HepG2 (cell line): Measurements from ENCODE around the gene RTBDN. TPM values are rescaled to one million over a fixed set of nuclear protein-coding genes. Genes with fewer than 3 reads are reported as not detected.

Experiments used
- ATF5 ChIP-seq: sonication (generic); formaldehyde crosslinking; IDR thresholded peaks from 2 replicates; pipeline ENCODE4 v1.4.0; 2020; ENCODE audit warnings: mild to moderate bottlenecking, low read depth, missing genetic modification reagents
- CBX1 ChIP-seq: IDR thresholded peaks from one replicate; pipeline ENCODE4 v1.6.1; 2016; ENCODE audit warnings: antibody characterized with exemption, low read depth
- CEBPZ ChIP-seq: IDR thresholded peaks from 2 replicates; pipeline ENCODE4 v1.6.1; 2012; ENCODE audit warnings: low read length, improper control_type of control experiment
- CTCF ChIP-seq: sonication (generic); formaldehyde crosslinking; IDR thresholded peaks from 2 replicates; pipeline ENCODE4 v1.5.0; 2020; ENCODE audit warnings: mild to moderate bottlenecking, missing genetic modification reagents, moderate library complexity
- DDIT3 ChIP-seq: sonication (generic); formaldehyde crosslinking; IDR thresholded peaks from 2 replicates; pipeline ENCODE4 v1.4.0; 2020; ENCODE audit warnings: mild to moderate bottlenecking, missing genetic modification reagents
- FOXO1 ChIP-seq: sonication (generic); formaldehyde crosslinking; IDR thresholded peaks from 2 replicates; pipeline ENCODE4 v1.4.0; 2020; ENCODE audit warnings: missing genetic modification reagents
- HCFC1 ChIP-seq: fragments of 150-350 bp; IDR thresholded peaks from 2 replicates; pipeline ENCODE4 v1.6.1; 2014; ENCODE audit warnings: low read depth, low read length
- HNRNPL ChIP-seq: fragments of 200-400 bp; formaldehyde crosslinking; IDR thresholded peaks from 2 replicates; pipeline ENCODE4 v1.6.1; 2017; ENCODE audit warnings: mild to moderate bottlenecking, low read depth, low read length
- JUNB ChIP-seq: sonication (generic); formaldehyde crosslinking; IDR thresholded peaks from 2 replicates; pipeline ENCODE4 v1.8.0; 2022; ENCODE audit warnings: missing genetic modification reagents, mild to moderate bottlenecking, borderline replicate concordance
- KLF11 ChIP-seq: IDR thresholded peaks from 2 replicates; pipeline ENCODE4 v1.6.1; 2016; ENCODE audit warnings: missing compliant biosample characterization
- KLF15 ChIP-seq: sonication (generic); formaldehyde crosslinking; IDR thresholded peaks from 2 replicates; pipeline ENCODE4 v1.8.1; 2023; ENCODE audit warnings: borderline replicate concordance, mild to moderate bottlenecking, inconsistent platforms, missing genetic modification reagents, mixed read lengths
- MED1 ChIP-seq: sonication (generic); formaldehyde crosslinking; IDR thresholded peaks from 2 replicates; pipeline ENCODE4 v1.4.0; 2020; ENCODE audit warnings: missing genetic modification reagents
- NCOA1 ChIP-seq: sonication (generic); formaldehyde crosslinking; IDR thresholded peaks from 2 replicates; pipeline ENCODE4 v1.9.0; 2021; ENCODE audit warnings: missing genetic modification reagents
- NR1H2 ChIP-seq: sonication (generic); formaldehyde crosslinking; IDR thresholded peaks from 2 replicates; pipeline ENCODE4 v1.8.1; 2022; ENCODE audit warnings: low read depth, missing genetic modification reagents, borderline replicate concordance
- RBM39 ChIP-seq: fragments of 200-400 bp; formaldehyde crosslinking; IDR thresholded peaks from one replicate; pipeline ENCODE4 v1.6.1; 2018; ENCODE audit warnings: antibody characterized with exemption, mild to moderate bottlenecking, low read depth, low read length; ENCODE audit not compliant: poor library complexity, severe bottlenecking
- SPEN ChIP-seq: sonication (generic); formaldehyde crosslinking; IDR thresholded peaks from 2 replicates; pipeline ENCODE4 v1.5.1; 2020; ENCODE audit warnings: low read depth, mild to moderate bottlenecking, missing genetic modification reagents
- TBL1XR1 ChIP-seq: fragments of 150-350 bp; IDR thresholded peaks from 2 replicates; pipeline ENCODE4 v1.6.1; 2014; ENCODE audit warnings: borderline replicate concordance, low read length; ENCODE audit not compliant: partially characterized antibody
- ZFP37 ChIP-seq: sonication (generic); formaldehyde crosslinking; IDR thresholded peaks from 2 replicates; pipeline ENCODE4 v1.4.0; 2020; ENCODE audit warnings: missing genetic modification reagents, borderline replicate concordance
- ZKSCAN1 ChIP-seq: fragments of 150-350 bp; IDR thresholded peaks from 2 replicates; pipeline ENCODE4 v1.6.1; 2014; ENCODE audit warnings: low read length
- ZNF235 ChIP-seq: sonication (generic); formaldehyde crosslinking; IDR thresholded peaks from 2 replicates; pipeline ENCODE4 v1.8.1; 2023; ENCODE audit warnings: mild to moderate bottlenecking, missing genetic modification reagents, borderline replicate concordance
- ZNF350 ChIP-seq: sonication (generic); formaldehyde crosslinking; IDR thresholded peaks from 2 replicates; pipeline ENCODE4 v1.4.0; 2020; ENCODE audit warnings: mild to moderate bottlenecking, low read depth, missing genetic modification reagents, borderline replicate concordance
- ZNF552 ChIP-seq: sonication (generic); formaldehyde crosslinking; IDR thresholded peaks from 2 replicates; pipeline ENCODE4 v1.9.0; 2022; ENCODE audit warnings: missing genetic modification reagents, mild to moderate bottlenecking, borderline replicate concordance
- ZNF569 ChIP-seq: sonication (generic); formaldehyde crosslinking; IDR thresholded peaks from 2 replicates; pipeline ENCODE4 v1.5.0; 2020; ENCODE audit warnings: mild to moderate bottlenecking, missing genetic modification reagents, moderate library complexity, borderline replicate concordance
- ZNF883 ChIP-seq: sonication (generic); formaldehyde crosslinking; IDR thresholded peaks from 2 replicates; pipeline ENCODE4 v1.5.1; 2020; ENCODE audit warnings: mild to moderate bottlenecking, missing genetic modification reagents; ENCODE audit errors: not compliant biosample characterization
- polyA plus RNA-seq, 8 experiments: library from polyadenylated mRNA; depleted of rRNA in 3 of 8; stranded (reverse) in 7 of 8; unstranded in 1 of 8; fragments of >200 nt; fragmentation: Illumina TruSeq in 4 of 8; extraction: Trizol in 4 of 8; gene quantifications; 2 replicates each; pipeline versions ENCODE4 v1.2.1 to v1.2.3, GENCODE V29; 2011 to 2016; ENCODE audit warnings: low read depth in 4 of 8, missing spikeins in 1 of 8, mixed read lengths in 1 of 8; ENCODE audit not compliant: insufficient read depth in 1 of 8
- total RNA-seq, 5 experiments: library from RNA; depleted of rRNA; stranded (reverse); fragments of >200 nt; fragmentation: Illumina TruSeq; extraction: Trizol; gene quantifications; 2 replicates each; pipeline ENCODE4 v1.2.3, GENCODE V29; 2016; ENCODE audit warnings: low read depth in 1 of 5

The RTBDN gene
- total and polyA plus RNA-seq, 2 of the 13 experiments (the other 11 are each of a cell fraction or from before 2014, with no cell fraction given): 0.27 to 0.48 TPM

GRCh38 chr19:12791345-12792050, 42.9 kb downstream of the RTBDN start, which contains the start of gene JUNB (continued):
- TF ChIP-seq ZNF569 (CRISPR knock-in tag) (no peak), ZNF883 (CRISPR knock-in tag) (peak; percentile 87), MED1 (CRISPR knock-in tag) (peak; percentile 90), ZFP37 (CRISPR knock-in tag) (peak; percentile 61; the same call in 1 of the 2 replicates), KLF15 (CRISPR knock-in tag) (peak; percentile 55; the same call in 1 of the 2 replicates), SPEN (CRISPR knock-in tag) (peak; percentile 87), RBM39 (peak; percentile 96), ZNF350 (CRISPR knock-in tag) (peak; percentile 87; the same call in 1 of the 2 replicates), HNRNPL (0 out of 2 replicates have a peak, but pooled peaks have one; percentile 36), FOXO1 (CRISPR knock-in tag) (peak; percentile 98), KLF11 (CRISPR knock-in tag) (no peak), DDIT3 (CRISPR knock-in tag) (no peak), JUNB (CRISPR knock-in tag) (no peak), NR1H2 (CRISPR knock-in tag) (no peak), CBX1 (peak; percentile 98), ZNF552 (peak; percentile 90; the same call in 1 of the 2 replicates), HCFC1 (no peak; the same call in 1 of the 2 replicates), ATF5 (CRISPR knock-in tag) (no peak), TBL1XR1 (peak; percentile 74), CTCF (peak; percentile 24), ZNF235 (CRISPR knock-in tag) (0 out of 2 replicates have a peak, but pooled peaks have one; percentile 40), CEBPZ (no peak), NCOA1 (no peak), ZKSCAN1 (no peak)
